ENCODE results near the gene NFKBIE. TPM values are rescaled to one million over a fixed set of nuclear protein-coding genes. Genes with fewer than 3 reads are reported as not detected.

The NFKBIE gene
- total RNA-seq, 2 donors from 2014 or later, result 3.8 to 8.7 TPM

GRCh38 chr6:44219815-44220784, 45.3 kb downstream of the NFKBIE start:
- H3K4me1 ChIP-seq, result peaks cover 0 to 77% of the 10 kb centered on the region in 2 donors
- no peak for TF ChIP-seq CTCF (IDR thresholded peaks at IDR 0.05)
- no peak for DNase-seq (ENCODE audit: low spot score)
- H3K9me3 ChIP-seq, result no peaks in the 10 kb centered on the region
- no peaks in the 10 kb centered on the region for H3K27me3 ChIP-seq
- H3K4me3 ChIP-seq, result peak overlapping the region; percentile 52 to 66
- no peaks in the 10 kb centered on the region for H3K36me3 ChIP-seq
- peak overlapping the region; percentile 98 for H3K27ac ChIP-seq

- DNase-seq (ENCODE audit: low spot score), result peak; percentile 86
- H3K27ac ChIP-seq, result peak overlapping the region; percentile 98
- peaks cover 0 to 68% of the 10 kb centered on the region in 2 donors for H3K4me1 ChIP-seq
- no peaks in the 10 kb centered on the region for H3K36me3 ChIP-seq
- TF ChIP-seq CTCF (IDR thresholded peaks at IDR 0.05), result peak in 1 of 2 donors; percentile 15
- peak overlapping the region; percentile 52 to 66 for H3K4me3 ChIP-seq
- no peaks in the 10 kb centered on the region for H3K9me3 ChIP-seq
- H3K27me3 ChIP-seq, result no peaks in the 10 kb centered on the region
Observed at GRCh38 chr6:44219053-44219814, 46.1 kb downstream of the NFKBIE start.

- H3K4me1 ChIP-seq, result peaks cover 0 to 56% of the 10 kb centered on the region in 2 donors
Observed at GRCh38 chr6:44217332-44218143, 47.8 kb downstream of the NFKBIE start.

GRCh38 chr6:44216677-44217331, 48.5 kb downstream of the NFKBIE start, which contains the start of gene MYMX:
TSS of gene MYMX (plus strand) at chr6:44216926. CDS start at chr6:44217472, 546 bp downstream.
- no peak for DNase-seq (ENCODE audit: low spot score)
- Histone ChIP-seq H3K27ac (peak within 1 kb of the TSS; percentile 98), H3K4me1 (peaks cover 0 to 49% of the 10 kb centered on the region in 2 donors), H3K9me3 (no peaks in the 10 kb centered on the region), H3K27me3 (no peaks in the 10 kb centered on the region), H3K4me3 (no peak within 1 kb of the TSS), H3K36me3 (no peaks in the 10 kb centered on the region)
- no peak for TF ChIP-seq CTCF (IDR thresholded peaks at IDR 0.05)

More at GRCh38 chr6:44217332-44218143, 47.8 kb downstream of the NFKBIE start:
- no peaks in the 10 kb centered on the region for H3K27me3 ChIP-seq
- H3K27ac ChIP-seq, result peak overlapping the region; percentile 98
- DNase-seq (ENCODE audit: low spot score), result no peak
- H3K4me3 ChIP-seq, result no peak overlapping the region
- TF ChIP-seq CTCF (IDR thresholded peaks at IDR 0.05), result no peak
- H3K36me3 ChIP-seq, result no peaks in the 10 kb centered on the region
- no peaks in the 10 kb centered on the region for H3K9me3 ChIP-seq

GRCh38 chr6:44214307-44214706, 51.0 kb downstream of the NFKBIE start:
- H3K27me3 ChIP-seq, result no peaks in the 10 kb centered on the region
- DNase-seq (ENCODE audit: low spot score), result no peak
- no peak for TF ChIP-seq CTCF (IDR thresholded peaks at IDR 0.05)
- no peaks in the 10 kb centered on the region for H3K9me3 ChIP-seq
- H3K4me3 ChIP-seq, result no peak overlapping the region
- H3K36me3 ChIP-seq, result no peaks in the 10 kb centered on the region
- H3K4me1 ChIP-seq, result peaks cover 0 to 27% of the 10 kb centered on the region in 2 donors
- H3K27ac ChIP-seq, result no peak overlapping the region
